Embryonic facial prominence (tissue), 1 donor: ENCODE results near the gene TAS1R3.

Source experiments
- DNase-seq: peaks from one replicate; pipeline ENCODE4 v3.0.0-alpha.2; 2016; ENCODE audit errors: extremely low spot score

TAS1R3 gene

GRCh38 chr1:1331068-1331965, at the start of gene TAS1R3:
TSS of gene TAS1R3 (plus strand) at chr1:1331280. CDS start at chr1:1331346, 66 bp downstream.
- no peak for DNase-seq

GRCh38 chr1:1281533-1282321, 49.4 kb upstream of the TAS1R3 start:
- no peak for DNase-seq

GRCh38 chr1:1282998-1283397, 48.1 kb upstream of the TAS1R3 start:
- no peak for DNase-seq

- no peak for DNase-seq
Measured at GRCh38 chr1:1283821-1284220, 47.3 kb upstream of the TAS1R3 start.

GRCh38 chr1:1284221-1285101, 46.6 kb upstream of the TAS1R3 start:
- no peak for DNase-seq

GRCh38 chr1:1285102-1285571, 45.9 kb upstream of the TAS1R3 start:
- DNase-seq, result no peak

- DNase-seq, result no peak
Measured at GRCh38 chr1:1285611-1286311, 45.3 kb upstream of the TAS1R3 start.

- no peak for DNase-seq
Measured at GRCh38 chr1:1286313-1287261, 44.5 kb upstream of the TAS1R3 start.

GRCh38 chr1:1287288-1288110, 43.6 kb upstream of the TAS1R3 start:
- no peak for DNase-seq

- DNase-seq, result no peak
Measured at GRCh38 chr1:1290238-1290731, 40.8 kb upstream of the TAS1R3 start.

GRCh38 chr1:1291023-1291528, 40.0 kb upstream of the TAS1R3 start:
- no peak for DNase-seq

GRCh38 chr1:1291548-1292441, 39.3 kb upstream of the TAS1R3 start:
- DNase-seq, result no peak

- DNase-seq, result no peak
Measured at GRCh38 chr1:1292442-1292779, 38.7 kb upstream of the TAS1R3 start.

GRCh38 chr1:1292851-1293250, 38.2 kb upstream of the TAS1R3 start:
- DNase-seq, result no peak

GRCh38 chr1:1293263-1294249, 37.5 kb upstream of the TAS1R3 start:
- DNase-seq, result no peak

- DNase-seq, result no peak
Measured at GRCh38 chr1:1294250-1294890, 36.7 kb upstream of the TAS1R3 start.
